GM23338 (cell line): ENCODE data around the gene CEP89. TPM values are rescaled to one million over a fixed set of nuclear protein-coding genes. Genes with fewer than 3 reads are reported as not detected.

Source experiments
- ATAC-seq: fragments of 200-7000 bp; cut with Tn5 transposase; 3 replicates; pipeline ENCODE4 v1.9.1; 2020
- DNase-seq: peaks from one replicate; pipeline ENCODE4 v3.0.0-alpha.2; 2015; ENCODE audit warnings: low spot score
- H2AFZ ChIP-seq: fragments of 200-600 bp; sonication (generic); 2 replicates; pipeline ENCODE4 v1.8.0; 2016; ENCODE audit warnings: antibody characterized with exemption, mild to moderate bottlenecking, moderate library complexity
- H3F3A ChIP-seq: fragments of 200-600 bp; sonication (generic); replicated peaks from 2 replicates; pipeline ENCODE4 v1.8.0; 2017; ENCODE audit warnings: antibody characterized with exemption, mixed run types, low read depth
- H3K27ac ChIP-seq: fragments of 200-600 bp; sonication (generic); 2 replicates; pipeline ENCODE4 v1.6.1; 2016; ENCODE audit warnings: low read depth
- H3K27me3 ChIP-seq: fragments of 200-600 bp; sonication (generic); 2 replicates; pipeline ENCODE4 v1.8.0; 2016; ENCODE audit warnings: mild to moderate bottlenecking, mixed run types, moderate library complexity; ENCODE audit not compliant: insufficient read depth
- H3K36me3 ChIP-seq: fragments of 200-600 bp; sonication (generic); 2 replicates; pipeline ENCODE4 v1.8.0; 2016; ENCODE audit warnings: mild to moderate bottlenecking; ENCODE audit not compliant: insufficient read depth
- H3K4me1 ChIP-seq: fragments of 200-600 bp; sonication (generic); 2 replicates; pipeline ENCODE4 v1.8.0; 2016; ENCODE audit warnings: mild to moderate bottlenecking, moderate library complexity; ENCODE audit not compliant: insufficient read depth
- H3K4me2 ChIP-seq: fragments of 200-600 bp; sonication (generic); 2 replicates; pipeline ENCODE4 v1.7.1; 2017; ENCODE audit warnings: mixed run types
- H3K4me3 ChIP-seq: fragments of 200-600 bp; sonication (generic); 2 replicates; pipeline ENCODE4 v1.6.1; 2016; ENCODE audit warnings: mixed run types
- H3K79me2 ChIP-seq: fragments of 200-600 bp; sonication (generic); replicated peaks from 2 replicates; pipeline ENCODE4 v1.8.0; 2017; ENCODE audit warnings: mild to moderate bottlenecking; ENCODE audit not compliant: insufficient read depth
- H3K9me2 ChIP-seq: fragments of 200-600 bp; sonication (generic); 2 replicates; pipeline ENCODE4 v1.8.0; 2017; ENCODE audit not compliant: insufficient read depth
- H4K20me1 ChIP-seq: fragments of 200-600 bp; sonication (generic); replicated peaks from 2 replicates; pipeline ENCODE4 v1.8.0; 2017; ENCODE audit warnings: mild to moderate bottlenecking; ENCODE audit not compliant: insufficient read depth
- H3K27ac Mint-ChIP-seq: 2 replicates; pipeline ENCODE4 v1.8.0; 2020; ENCODE audit warnings: inconsistent platforms, mild to moderate bottlenecking, moderate library complexity, mixed read lengths
- H3K27me3 Mint-ChIP-seq: 3 replicates; pipeline ENCODE4 v1.8.0; 2022; ENCODE audit warnings: low read depth, mild to moderate bottlenecking, moderate library complexity, mixed read lengths, inconsistent platforms; ENCODE audit not compliant: insufficient read depth, poor library complexity
- H3K36me3 Mint-ChIP-seq: 3 replicates; pipeline ENCODE4 v1.8.0; 2021; ENCODE audit warnings: low read depth, mild to moderate bottlenecking, inconsistent platforms, moderate library complexity, mixed read lengths
- H3K4me1 Mint-ChIP-seq: 3 replicates; pipeline ENCODE4 v1.8.0; 2020; ENCODE audit warnings: mild to moderate bottlenecking, inconsistent platforms, mixed read lengths
- H3K4me3 Mint-ChIP-seq: 3 replicates; pipeline ENCODE4 v1.8.0; 2021; ENCODE audit warnings: moderate library complexity, mild to moderate bottlenecking, inconsistent platforms, mixed read lengths
- H3K9me3 Mint-ChIP-seq: 3 replicates; pipeline ENCODE4 v1.8.0; 2020; ENCODE audit warnings: moderate library complexity, mild to moderate bottlenecking, inconsistent platforms, mixed read lengths
- ETS1 ChIP-seq: IDR thresholded peaks from 2 replicates; pipeline ENCODE4 v1.6.1; 2016; ENCODE audit warnings: antibody characterized with exemption
- EZH2 ChIP-seq: fragments of 200-600 bp; sonication (generic); IDR thresholded peaks from one replicate; pipeline ENCODE4 v1.8.0; 2017; ENCODE audit warnings: antibody characterized with exemption, mild to moderate bottlenecking, low read depth; ENCODE audit not compliant: unreplicated experiment
- EZH2phosphoT487 ChIP-seq: fragments of 200-600 bp; sonication (generic); IDR thresholded peaks from one replicate; pipeline ENCODE4 v1.8.1; 2018; ENCODE audit warnings: antibody characterized with exemption; ENCODE audit not compliant: unreplicated experiment
- JUNB ChIP-seq: IDR thresholded peaks from one replicate; pipeline ENCODE4 v1.6.1; 2016; ENCODE audit warnings: antibody characterized with exemption; ENCODE audit not compliant: unreplicated experiment
- NANOG ChIP-seq: IDR thresholded peaks from 2 replicates; pipeline ENCODE4 v1.6.1; 2016; ENCODE audit warnings: antibody characterized with exemption, borderline replicate concordance
- POLR2AphosphoS5 ChIP-seq: IDR thresholded peaks from 2 replicates; pipeline ENCODE4 v1.6.1; 2016; ENCODE audit warnings: antibody characterized with exemption, low read depth
- STAT1 ChIP-seq: IDR thresholded peaks from one replicate; pipeline ENCODE4 v1.6.1; 2016; ENCODE audit warnings: antibody characterized with exemption; ENCODE audit not compliant: unreplicated experiment
- ZNF331 ChIP-seq: fragments of 250-450 bp; sonication (Bioruptor Pico); IDR thresholded peaks from 2 replicates; pipeline ENCODE4 v1.5.0; 2020; ENCODE audit warnings: low read depth, mild to moderate bottlenecking, moderate library complexity
- ZNF462 ChIP-seq: fragments of 250-450 bp; sonication (Bioruptor Pico); IDR thresholded peaks from 2 replicates; pipeline ENCODE4 v1.5.0; 2020; ENCODE audit warnings: mild to moderate bottlenecking, moderate library complexity
- polyA plus RNA-seq: library from polyadenylated mRNA; unstranded; fragments of >200 nt; fragmentation: Nextera tagmentation; extraction: Ambion mirVana; gene quantifications from 2 replicates; pipeline ENCODE4 v1.2.1, GENCODE V29; 2016
- total RNA-seq: library from RNA; depleted of rRNA; stranded (reverse); fragments of >200 nt; shearing (Covaris generic); gene quantifications from 2 replicates; pipeline ENCODE4 v1.2.3, GENCODE V29; 2014

CEP89 gene
- total and polyA plus RNA-seq, 2 experiments from 2014 or later, result 13.4 to 17.5 TPM

DNA sequence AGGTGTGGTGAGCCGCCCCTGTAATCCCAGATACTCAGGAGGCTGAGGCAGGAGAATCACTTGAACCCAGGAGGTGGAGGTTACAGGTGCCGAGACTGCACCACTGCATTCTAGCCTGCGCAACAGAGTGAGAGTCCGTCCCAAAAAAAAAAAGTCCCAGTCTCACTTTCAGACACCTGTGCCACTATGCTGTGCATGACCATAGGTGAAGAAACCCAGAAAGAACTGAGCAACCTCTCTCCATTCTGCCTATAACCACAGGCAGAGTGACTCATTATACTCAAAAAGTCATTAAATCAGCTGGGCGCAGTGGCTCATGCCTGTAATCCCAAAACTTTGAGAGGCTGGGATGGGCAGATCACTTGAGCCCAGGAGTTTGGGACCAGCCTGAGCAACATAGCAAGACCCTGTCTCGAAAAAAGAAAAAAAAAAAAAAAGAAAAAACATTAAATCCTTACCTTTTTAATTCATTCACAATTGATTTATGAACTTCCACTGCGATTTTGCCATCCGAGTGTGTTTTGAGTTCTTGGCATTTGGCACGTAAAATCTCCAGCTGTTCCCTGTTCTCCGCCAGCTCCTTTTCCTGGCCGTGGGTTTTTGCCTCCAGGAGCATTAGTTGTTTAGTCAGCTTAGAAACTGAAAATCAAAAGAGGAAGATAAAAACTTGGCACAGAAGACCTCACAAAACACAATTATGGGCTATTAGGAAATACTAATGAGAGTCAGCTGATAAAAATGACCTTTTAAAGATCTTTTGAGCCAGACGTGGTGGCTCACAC is 56.7 kb downstream of the CEP89 start (continued):
- TF ChIP-seq ZNF462 (no peak), EZH2 (no peak), STAT1 (no peak), ETS1 (no peak), POLR2AphosphoS5 (no peak)

GRCh38 chr19:32911467-32911866 is 60.3 kb downstream of the CEP89 start:
- H4K20me1 ChIP-seq, result no peaks in the 10 kb centered on the region; the same call in 1 of the 2 replicates
- no peaks in the 10 kb centered on the region for H3K9me3 Mint-ChIP-seq
- H3K4me3 Mint-ChIP-seq, result no peak overlapping the region
- ATAC-seq (no peak), DNase-seq (no peak)
- peak overlapping the region; percentile 78; the same call in 1 of the 2 replicates for H3K27ac Mint-ChIP-seq
- no peak overlapping the region for H2AFZ ChIP-seq
- H3K4me2 ChIP-seq, result no peak overlapping the region
- H3K4me3 ChIP-seq, result no peak overlapping the region
- no peaks in the 10 kb centered on the region for H3K27me3 Mint-ChIP-seq
- no peaks in the 10 kb centered on the region for H3K27me3 ChIP-seq
- no peaks in the 10 kb centered on the region for H3F3A ChIP-seq
- no peaks in the 10 kb centered on the region for H3K9me2 ChIP-seq
- no peaks in the 10 kb centered on the region; the same call in 1 of the 2 replicates for H3K36me3 ChIP-seq
- peaks cover 5% of the 10 kb centered on the region; the same call in 1 of the 3 replicates for H3K36me3 Mint-ChIP-seq
- no peaks in the 10 kb centered on the region for H3K4me1 ChIP-seq
- no peaks in the 10 kb centered on the region for H3K79me2 ChIP-seq
- H3K27ac ChIP-seq, result no peak overlapping the region
- H3K4me1 Mint-ChIP-seq, result no peaks in the 10 kb centered on the region
- TF ChIP-seq EZH2phosphoT487 (no peak), ETS1 (no peak), ZNF331 (CRISPR knock-in tag) (no peak), NANOG (no peak), JUNB (no peak)
